SHP77 (cell line): ENCODE results near the gene TBX18.

ENCODE experiments used
- DNase-seq, 2 experiments: peaks; one replicate each; lab custom pipeline; 2025; lab: John Stamatoyannopoulos, UW

The TBX18 gene

DNA sequence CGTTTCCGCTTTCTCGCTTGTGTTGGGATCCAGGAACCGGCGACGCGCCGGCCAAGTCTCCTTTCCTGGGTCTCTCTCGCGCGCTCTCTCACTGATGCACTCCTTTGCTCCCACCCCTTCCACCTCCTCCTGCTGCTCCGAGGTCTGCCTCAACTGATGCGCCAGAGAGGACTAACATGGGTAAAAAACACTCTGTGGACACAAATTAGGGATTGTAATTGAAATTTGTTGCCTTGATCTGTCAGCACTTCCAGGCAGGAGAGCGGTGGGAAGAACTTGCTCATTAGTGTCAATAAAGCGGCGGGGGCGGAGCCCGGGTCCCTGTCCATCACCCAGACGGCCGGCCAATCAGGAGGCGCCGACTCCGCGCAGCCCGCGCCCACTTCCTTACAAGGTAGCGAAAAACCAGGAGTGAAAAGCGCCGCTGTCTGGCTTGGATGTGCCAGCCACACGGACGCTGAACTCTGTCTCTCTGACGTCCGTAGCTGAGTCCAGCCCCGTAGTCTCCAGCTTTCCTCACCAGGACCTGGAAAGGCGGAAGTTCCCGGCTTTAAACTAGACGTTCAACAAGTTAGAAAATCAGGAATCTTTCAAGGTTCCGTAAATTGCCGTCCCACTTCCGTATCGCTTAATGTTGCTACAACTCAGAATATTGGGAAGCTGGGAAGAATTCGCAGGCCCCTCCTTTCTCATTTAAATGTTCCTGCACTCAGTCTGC is at the start of gene TBX18:
Gene TBX18, minus strand, starts transcription at position 267 of the 718 bp plus-strand sequence. CDS start 417 bp downstream, outside the sequence.
- DNase-seq: peak; percentile 96 to 98

DNA sequence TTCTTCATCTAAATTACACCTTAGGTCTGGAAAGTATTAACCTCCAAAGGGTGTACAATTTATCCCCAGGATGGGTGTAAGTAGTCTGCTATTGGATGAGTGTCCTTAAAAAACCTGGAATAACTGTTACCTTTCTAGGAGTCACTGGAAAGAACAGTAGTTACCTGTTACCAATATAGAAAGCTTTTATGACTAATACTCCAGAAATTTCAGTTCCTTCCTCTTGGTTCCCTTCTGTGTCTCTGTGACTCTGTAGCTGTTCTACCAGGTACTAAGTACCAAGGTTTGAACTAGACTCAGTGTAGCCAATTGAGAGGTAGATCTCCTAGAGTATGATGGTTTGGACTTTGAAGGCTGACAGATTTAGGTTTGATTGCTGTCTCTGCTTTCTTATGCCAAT is 47.0 kb upstream of the TBX18 start:
- DNase-seq: no peak

DNA sequence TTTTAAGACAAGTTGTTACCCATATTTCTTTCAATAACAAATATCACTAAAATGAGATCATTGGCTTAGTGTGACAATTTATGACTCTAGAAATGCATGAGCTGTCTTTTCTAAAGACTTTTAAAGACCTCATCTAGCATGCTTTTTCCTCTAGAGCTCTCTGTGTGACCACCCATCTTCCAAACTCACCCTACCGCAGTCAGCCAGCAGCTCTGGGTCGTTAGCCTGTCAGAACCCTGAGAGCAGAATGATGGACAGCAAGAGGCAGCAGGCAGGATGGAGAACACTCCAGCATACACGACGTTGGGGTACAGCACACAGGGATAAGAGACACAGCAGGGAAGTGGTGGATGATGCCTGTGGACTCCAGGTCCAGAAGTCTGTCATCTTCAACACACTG is 45.1 kb upstream of the TBX18 start:
- no peak for DNase-seq

DNA sequence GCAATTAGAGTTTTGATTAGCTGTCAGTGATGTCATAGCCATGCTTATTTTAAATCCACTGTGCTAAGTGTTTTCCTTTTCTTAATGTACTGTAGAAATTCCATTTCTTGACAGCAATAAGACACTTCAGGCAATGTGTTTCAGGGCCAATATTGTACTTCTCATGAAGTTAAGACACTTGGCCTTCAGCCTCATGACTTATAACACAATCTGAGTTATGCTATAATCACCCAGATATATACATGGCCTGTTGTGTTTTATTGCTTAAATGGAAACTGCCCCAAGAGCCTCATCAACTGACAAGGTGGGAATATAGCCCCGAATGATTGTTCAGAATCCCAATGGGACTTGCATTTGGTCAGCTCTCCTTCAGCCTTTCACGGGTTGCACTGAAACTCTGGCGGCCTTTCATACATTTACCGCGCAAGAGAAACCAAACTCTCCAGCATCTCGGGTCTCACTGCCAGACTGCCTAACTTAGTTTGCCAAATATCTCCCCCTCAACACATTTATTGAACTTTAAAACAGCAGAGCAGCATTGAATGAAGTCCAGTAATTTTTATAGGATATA is 44.2 kb upstream of the TBX18 start:
- DNase-seq: no peak

DNA sequence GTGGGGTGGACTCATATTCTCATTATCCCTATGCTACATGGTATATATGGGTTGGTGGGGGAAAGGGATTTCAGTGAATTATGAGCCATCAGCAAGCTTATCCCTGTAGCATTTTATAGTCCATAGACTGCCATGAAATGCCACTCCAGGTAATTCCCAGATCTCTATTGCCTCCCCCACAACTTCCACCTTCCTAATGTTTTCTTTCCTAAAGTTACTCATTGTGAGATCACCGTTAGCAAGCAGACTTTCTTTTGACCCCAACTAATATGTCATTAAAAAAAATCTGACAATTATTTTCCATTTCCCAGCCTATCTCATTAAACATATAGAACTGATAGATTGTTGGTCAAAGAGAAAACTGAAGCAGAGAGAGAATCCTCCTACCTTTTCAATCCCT is 40.7 kb upstream of the TBX18 start:
- no peak for DNase-seq

DNA sequence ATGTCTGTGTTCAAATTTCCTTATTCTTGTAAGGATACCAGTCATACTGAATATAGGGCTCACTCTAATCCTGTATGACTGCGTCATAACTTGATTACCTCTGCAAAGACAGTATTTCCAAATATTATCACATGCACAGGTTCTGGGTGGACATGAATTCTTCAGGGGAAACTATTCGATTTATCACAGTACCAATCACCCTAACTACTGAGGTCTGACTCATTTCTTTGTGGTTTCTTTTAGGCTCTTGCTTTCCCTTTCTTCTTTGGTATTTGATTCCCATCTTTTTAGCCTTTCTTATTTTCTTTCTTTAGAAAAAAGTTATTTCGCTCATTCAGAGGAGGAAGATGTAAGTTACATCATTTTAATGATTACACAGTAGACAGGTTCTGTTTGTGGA is 40.3 kb upstream of the TBX18 start:
- DNase-seq: no peak

DNA sequence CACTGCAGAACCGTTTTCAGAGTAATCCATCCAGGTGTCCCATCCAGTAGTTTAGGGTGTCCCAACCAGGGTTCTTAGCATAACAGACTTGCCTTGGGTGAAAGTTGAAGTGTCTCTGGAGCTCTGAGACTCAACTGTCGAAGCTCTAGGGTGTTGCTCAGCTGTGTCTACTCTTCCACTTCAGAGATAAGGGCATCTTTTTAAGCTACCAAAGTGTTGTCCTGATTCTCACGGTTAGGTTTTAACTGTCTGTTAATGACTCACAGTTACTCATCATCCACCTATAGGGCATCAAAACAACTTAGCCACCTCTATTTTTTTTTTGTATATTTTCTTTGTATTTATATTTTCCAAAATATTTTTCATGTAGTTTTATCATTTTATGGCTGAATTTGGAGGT is 36.9 kb upstream of the TBX18 start:
- no peak for DNase-seq

DNA sequence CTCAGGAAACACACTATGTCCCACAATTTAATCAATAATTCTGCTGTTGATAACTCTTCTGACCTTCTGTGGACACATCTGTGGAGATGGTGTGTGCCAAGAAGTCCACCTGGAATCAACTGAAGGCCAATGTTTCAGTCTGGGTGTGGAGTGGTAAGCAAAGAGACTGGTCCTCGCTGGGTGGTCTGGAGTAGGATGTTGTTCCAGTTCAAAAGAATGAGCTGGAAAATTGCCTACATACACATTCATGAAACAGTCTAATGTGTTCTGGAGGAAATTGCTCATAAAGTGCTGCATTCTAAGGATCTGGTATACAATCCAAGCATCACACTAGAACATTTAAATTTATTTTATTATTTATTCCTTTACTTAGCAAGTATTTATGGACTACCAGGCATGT is 33.9 kb upstream of the TBX18 start:
- no peak for DNase-seq

DNA sequence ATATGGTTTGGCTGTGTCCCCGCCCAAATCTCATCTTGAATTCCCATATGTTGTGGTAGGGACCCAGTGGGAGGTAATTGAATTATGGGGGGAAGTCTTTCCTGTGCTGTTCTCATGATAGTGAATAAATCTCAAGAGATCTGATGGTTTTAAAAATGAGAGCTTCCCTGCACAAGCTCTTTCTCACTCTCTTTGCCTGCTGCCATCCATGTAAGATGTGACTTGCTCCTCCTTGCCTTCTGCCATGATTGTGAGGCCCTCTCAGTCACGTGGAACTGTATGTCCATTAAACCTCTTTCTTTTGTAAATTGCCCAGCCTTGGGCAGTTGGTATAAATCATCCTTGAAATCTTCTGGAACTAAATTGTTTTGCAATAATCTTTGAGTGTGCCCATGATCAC is 31.9 kb upstream of the TBX18 start:
- DNase-seq: no peak

DNA sequence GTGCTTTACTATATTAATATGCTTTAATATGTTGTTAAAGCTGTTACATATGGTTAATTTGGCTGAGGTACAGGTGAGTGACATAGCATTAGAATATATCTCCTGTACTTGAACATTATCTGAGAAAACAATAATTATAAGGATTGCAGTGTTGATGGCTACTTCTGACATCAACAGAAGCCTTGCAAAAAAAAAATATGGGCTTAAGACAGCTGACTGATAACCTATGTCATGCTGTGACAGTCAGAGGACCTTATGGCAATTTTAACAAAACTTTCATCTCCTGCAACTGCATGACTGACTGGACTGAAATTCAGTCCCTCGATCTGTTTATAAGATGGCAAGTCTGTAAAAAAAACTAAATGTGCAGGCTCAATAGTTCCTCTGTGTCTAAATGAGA is 27.5 kb upstream of the TBX18 start:
- no peak for DNase-seq

DNA sequence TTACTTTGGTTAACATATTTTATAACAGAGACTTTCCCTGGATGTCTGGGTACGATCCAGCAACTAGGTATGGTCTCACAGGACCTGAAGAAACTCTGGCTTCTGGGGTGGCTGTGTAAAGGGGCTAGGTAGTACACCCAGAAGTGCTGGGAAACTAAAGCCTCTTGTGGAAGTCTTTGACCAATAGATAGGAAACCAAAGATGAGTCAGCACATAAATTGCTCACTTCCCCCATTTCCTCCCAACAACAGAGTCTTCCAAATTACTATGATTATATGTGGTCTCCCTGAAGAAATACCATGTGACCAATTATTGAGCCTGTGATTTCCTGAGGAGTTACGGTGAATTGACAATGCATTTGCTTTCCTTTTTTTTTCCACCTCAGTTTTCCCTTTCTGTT is 26.8 kb upstream of the TBX18 start:
- DNase-seq: no peak

DNA sequence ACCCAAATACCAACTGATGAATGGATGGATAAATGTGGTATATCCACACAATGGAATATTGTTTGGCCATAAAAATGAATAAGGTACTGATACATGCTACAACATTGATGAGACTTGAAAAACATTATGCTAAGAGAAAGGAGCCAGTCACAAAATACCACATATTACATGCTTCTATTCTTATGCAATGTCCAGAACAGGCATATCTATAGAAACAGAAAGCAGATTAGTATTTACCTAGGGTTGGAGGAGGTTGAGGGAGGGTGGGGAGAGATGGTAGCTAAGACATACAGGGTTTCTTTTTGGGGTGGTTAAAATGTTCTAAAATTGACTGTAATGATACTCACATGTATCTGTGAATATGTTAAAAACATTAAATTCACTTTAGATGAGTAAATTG is 24.8 kb upstream of the TBX18 start:
- DNase-seq: no peak

DNA sequence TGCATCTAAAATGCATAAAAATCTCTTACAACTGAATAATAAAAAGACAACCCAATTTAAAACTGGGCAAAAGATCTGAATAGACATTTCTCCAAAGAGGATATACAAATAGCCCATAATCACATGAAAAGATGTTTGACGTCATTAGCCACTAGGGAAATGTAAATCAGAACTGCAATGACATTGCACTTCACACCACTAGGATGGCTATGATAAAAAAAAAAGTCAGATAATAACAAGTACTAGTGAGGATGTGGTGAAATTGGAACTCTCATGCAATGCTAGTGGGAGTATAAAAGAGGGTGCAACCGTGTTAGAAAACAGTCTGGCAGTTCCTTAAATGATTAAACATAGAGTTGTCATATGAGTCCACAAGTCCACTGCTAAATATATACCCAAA is 24.3 kb upstream of the TBX18 start:
- DNase-seq: no peak

DNA sequence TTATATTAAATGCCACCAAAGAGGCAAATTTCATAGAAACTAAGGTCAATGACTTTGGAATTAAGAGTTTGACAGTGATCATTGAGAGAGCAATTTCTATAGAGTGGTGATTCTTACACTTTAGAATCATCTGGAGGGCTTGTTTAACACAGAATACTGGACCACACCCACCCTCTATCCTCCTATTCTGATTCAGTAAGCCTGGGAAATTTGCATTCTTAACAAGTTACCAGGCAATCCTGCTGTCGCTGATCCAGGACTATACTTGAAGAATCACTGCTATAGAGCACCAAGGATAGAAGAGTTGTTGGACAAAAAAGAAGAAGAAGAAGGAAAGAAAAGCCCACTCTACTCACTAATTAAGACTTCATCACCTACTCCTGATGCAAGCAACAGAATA is 21.3 kb upstream of the TBX18 start:
- no peak for DNase-seq

DNA sequence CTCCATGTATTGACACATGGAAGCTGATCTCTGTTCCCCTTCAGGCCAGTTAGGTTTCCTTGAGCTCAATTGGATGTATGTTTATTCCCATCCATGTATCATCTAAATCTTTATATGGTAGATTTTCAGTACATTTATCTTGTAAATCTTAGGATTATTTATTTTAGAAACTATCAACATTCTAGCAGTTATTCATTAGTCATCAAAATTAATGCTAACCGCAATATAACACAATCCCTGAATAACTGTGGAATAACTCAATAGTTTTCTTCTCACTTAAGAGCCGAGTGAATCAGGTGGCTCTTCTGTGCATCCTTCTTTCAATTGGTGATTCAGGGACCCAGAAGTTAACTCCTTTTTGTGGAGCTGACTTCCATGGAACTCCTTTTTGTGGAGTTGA is 15.5 kb upstream of the TBX18 start:
- DNase-seq: no peak

DNA sequence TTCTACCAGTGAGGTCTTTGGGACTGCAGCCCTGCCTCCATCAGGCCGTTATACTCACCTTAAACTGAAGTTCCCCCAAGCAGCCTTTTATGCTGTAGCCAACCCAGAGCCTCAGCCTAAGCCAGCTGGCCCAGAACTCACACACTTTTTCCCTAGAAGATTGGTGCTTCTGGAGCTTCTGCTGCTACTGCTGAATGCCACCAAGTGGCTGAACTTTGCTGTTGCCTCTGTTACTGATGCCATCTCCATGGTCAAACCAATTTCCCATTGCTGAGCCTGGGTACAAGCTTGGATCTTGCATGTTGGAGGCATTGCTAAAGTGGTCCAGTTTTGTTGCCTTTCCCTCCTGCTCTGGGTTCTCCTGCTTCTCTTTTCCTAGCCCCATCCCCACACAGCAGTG is 15.0 kb upstream of the TBX18 start:
- DNase-seq: no peak

DNA sequence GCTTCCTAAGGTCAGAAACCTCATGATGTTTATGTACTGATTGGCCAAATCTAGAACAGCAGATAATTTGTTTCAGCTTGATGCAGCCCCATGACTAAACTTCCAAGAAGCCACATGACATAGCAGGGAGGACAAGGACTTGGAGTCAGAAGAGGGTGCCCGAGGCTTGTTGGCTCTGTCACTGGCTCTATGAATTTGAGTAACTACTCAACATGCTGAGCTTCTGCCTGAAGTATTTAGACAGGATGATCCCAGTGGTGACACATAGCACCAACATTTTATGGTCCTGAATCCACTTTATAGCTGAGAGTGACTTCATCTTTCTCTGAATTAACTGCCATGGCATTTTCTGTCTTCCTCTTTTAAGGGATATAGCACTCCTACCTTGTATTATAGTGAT is 13.5 kb upstream of the TBX18 start:
- DNase-seq: peak in 1 of 2 experiments; percentile 22

DNA sequence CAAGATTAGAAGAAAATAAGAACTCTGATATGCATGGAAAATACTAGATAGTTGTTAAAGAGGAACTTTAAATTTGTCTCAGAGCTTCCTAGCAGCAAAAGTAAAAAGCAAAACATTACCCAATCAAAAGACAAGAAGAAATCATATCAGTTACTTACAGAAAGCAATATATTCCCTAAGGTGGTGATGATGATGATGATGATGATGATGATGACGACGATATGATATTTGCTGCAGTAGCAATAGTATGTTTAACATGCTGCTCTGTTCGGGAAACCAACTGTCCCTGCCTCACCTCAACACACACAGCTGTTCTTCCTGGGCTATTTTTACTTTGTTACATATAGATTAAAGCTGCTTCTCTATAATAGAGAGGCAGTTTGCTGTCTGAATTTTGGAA is 12.0 kb upstream of the TBX18 start:
- DNase-seq: peak in 1 of 2 experiments; percentile 34

DNA sequence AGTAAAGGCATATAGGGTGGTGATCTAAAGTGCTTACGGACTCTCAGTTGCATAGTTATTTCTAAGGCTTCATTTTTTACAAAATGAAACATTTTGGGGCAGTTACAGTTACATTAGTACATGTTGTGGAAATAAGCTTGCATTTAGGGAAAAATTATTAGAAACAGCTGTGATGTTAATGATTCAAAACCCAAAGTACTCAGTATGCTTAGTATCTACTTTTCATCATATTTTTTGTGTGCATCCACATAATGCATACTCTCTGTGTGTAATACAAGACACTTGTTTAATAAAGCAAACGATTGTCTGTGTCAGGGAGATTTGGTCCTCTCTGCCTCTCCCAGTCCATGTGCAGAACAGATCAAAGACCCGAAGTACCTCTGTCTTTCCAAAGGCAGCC is 11.4 kb upstream of the TBX18 start:
- peak in 1 of 2 experiments; percentile 20 for DNase-seq

DNA sequence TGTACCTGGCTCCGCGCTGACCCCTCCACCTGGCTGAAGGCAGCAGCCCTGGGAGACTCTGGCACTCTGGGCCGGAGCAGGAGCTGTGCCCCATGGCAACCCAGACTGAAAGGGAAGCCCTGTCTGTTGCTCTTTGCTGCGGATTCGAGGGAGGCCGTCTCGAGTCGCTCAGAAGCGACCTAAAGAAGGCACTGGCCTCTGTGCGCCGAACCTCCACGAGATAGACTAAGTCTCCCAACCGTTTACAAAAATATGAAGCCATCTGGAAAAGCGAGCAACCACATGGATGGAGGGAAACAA is 10.5 kb upstream of the TBX18 start:
- DNase-seq: peak in 1 of 2 experiments; percentile 65

DNA sequence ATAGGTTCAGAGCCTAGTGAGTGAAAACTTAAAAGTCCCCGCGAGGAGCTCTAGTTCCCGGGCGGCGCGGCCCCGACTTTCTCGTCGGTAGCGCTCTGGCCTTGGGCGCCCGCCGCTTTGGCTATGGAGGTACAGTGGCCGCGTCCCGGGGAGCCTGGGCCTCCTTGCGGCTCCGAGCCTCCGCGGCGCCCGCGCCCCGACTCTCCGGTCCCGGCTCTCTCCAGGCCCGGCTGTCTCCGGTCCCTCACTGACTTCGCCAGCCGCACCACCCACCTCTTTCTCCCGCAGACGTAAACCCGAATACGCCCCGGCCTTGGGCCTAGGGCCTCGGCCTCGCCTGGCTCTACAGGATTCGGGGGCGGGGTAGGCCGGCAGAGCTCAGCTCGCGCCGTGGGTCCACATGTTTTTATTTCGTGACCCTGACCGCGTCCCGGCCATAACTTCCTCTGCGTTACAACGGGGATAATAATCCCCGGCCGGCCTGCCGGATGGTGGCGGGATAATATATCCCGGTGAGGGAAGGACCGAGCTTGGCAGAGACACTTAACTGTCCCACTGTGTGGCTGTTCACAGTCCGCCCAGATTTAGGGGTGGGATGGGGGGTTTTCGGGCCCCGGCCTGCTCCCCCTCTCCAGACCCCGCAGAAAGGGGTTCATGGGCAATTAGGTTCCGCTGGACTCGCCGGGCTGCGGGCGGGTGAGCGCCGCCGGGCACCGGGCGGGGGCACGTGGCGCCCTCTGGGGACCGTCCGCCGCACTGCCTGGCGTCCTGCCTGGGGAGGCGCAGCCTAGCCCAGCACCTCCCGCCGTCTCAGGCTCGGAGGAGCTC is 10.0 kb upstream of the TBX18 start:
- peak; percentile 61 to 76 for DNase-seq

DNA sequence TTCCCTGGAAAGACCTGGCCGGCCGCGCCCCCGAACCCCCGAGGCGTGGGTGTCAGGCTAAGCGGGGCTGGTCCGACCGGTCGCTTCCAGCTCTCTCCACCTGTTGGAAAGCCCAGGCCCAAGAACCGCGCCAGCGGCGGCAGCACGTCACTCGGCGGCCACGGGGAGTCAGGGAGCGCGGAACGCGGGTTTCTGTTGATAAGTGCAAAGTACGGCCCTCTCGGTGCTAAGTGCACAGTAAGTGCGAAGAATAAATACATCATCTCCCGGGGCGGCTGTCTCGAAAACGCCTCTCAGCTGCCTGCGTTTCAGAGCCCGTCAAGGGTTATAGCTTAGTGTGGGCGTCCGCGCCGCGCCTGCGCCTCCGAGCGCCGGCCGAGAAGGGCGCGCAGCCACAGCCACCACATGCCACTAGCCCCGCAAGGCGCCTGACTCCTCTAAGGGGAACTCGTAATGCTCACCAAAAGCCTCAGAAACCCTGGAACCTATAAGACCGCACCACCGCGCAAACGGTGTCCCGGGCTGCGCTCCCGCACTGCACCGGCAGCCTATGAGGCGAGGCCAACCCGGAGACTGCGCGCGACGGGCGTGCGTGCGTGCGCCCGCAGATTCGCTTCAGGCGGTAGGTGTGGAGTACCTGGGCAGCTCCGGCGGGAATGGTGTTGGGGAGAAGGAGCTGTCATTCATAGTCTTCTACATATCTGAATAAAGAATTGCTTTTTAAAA is 9.2 kb upstream of the TBX18 start:
- peak; percentile 56 to 83 for DNase-seq

DNA sequence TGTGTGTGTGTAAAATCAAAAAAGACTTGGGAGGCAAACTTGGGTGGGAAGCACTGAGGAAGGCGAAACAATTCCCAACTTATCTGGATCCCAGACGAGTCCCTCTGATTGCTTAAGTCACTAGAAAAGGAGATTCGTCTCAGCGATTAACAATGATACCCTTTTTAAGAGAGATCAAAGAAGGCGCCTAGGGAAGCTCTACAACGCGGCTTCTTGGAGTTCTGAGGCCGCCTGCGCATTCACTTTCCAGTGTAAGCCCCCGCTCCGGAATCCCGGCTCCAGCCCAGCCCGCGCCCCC is 8.7 kb upstream of the TBX18 start:
- DNase-seq: peak in 1 of 2 experiments; percentile 58
